Right ventricle myocardium superior (tissue), 1 donor: ENCODE data around the gene SERPINB6. TPM values are rescaled to one million over a fixed set of nuclear protein-coding genes. Genes with fewer than 3 reads are reported as not detected.
"Not testable (repeated sequence)": the region's sequence is repeated elsewhere in the genome, so short reads cannot be mapped to it uniquely, and the experiment has no call there.

Source experiments
- ATAC-seq: fragments of 200-7000 bp; cut with Tn5 transposase; one replicate; pipeline ENCODE4 v1.9.1; 2020; ENCODE audit warnings: mild to moderate bottlenecking; ENCODE audit not compliant: poor library complexity
- DNase-seq: peaks from one replicate; pipeline ENCODE4 v3.0.0-alpha.2; 2020
- intact Hi-C: fragments of 100-400 bp; cut with DNase I; formaldehyde crosslinking; loops from one replicate; pipeline ENCODE4 v1.11.2; 2022
- total RNA-seq: library from RNA; stranded (reverse); fragmentation: NEBNext Ultra II Directional; extraction: Animal tissue kit (Norgen Biotek cat#: 25700); gene quantifications from one replicate; pipeline ENCODE4 v1.2.1, GENCODE V29; 2021
- donor health status: DM: no; HTN: yes; CAD: no; lungs with severe emphysema.

SERPINB6 gene
- total RNA-seq, 1 donor from 2014 or later, result 265 TPM

GRCh38 chr6:2948228-2949025 is 22.9 kb downstream of the SERPINB6 start:
- no peak for ATAC-seq
- no peak for DNase-seq
- intact Hi-C loops, result no loop called here

GRCh38 chr6:2947445-2947844 is 23.9 kb downstream of the SERPINB6 start:
- ATAC-seq, result no peak
- intact Hi-C loops, result no loop called here
- DNase-seq, result no peak

GRCh38 chr6:2945153-2945452 is 26.3 kb downstream of the SERPINB6 start:
- DNase-seq, result no peak
- intact Hi-C loops, result no loop called here
- ATAC-seq, result no peak

GRCh38 chr6:2944405-2945152 is 26.8 kb downstream of the SERPINB6 start:
- intact Hi-C loops, result no loop called here
- ATAC-seq (no peak), DNase-seq (no peak)

- no peak for ATAC-seq
- intact Hi-C loops, result no loop called here
- DNase-seq, result no peak
Observed at GRCh38 chr6:2943564-2943955, 27.8 kb downstream of the SERPINB6 start.

- DNase-seq (no peak), ATAC-seq (peak; percentile 47)
- intact Hi-C loops, result no loop called here
Observed at GRCh38 chr6:2942914-2943563, 28.3 kb downstream of the SERPINB6 start.

- ATAC-seq, DNase-seq, intact Hi-C loops: not testable (repeated sequence)
Observed at GRCh38 chr6:2942116-2942515, 29.3 kb downstream of the SERPINB6 start.

- no peak for ATAC-seq
- intact Hi-C loops, result no loop called here
- DNase-seq, result no peak
Observed at GRCh38 chr6:2940851-2941250, 30.5 kb downstream of the SERPINB6 start.

GRCh38 chr6:2940010-2940850 is 31.1 kb downstream of the SERPINB6 start:
- intact Hi-C loops, result no loop called here
- DNase-seq (no peak), ATAC-seq (no peak)

- ATAC-seq (peak; percentile 64), DNase-seq (peak; percentile 67)
- intact Hi-C loops, result loop anchor here (10.0 kb wide), 1 partner anchor 45 kb away; no protein-coding TSS in a partner anchor
Observed at GRCh38 chr6:2939315-2940009, 31.9 kb downstream of the SERPINB6 start.

GRCh38 chr6:2938632-2939083 is 32.7 kb downstream of the SERPINB6 start:
- no peak for DNase-seq
- ATAC-seq, result no peak
- intact Hi-C loops, result loop anchor here (10.0 kb wide), 1 partner anchor 46 kb away; no protein-coding TSS in a partner anchor

GRCh38 chr6:2938004-2938631 is 33.2 kb downstream of the SERPINB6 start:
- DNase-seq, result no peak
- no peak for ATAC-seq
- intact Hi-C loops, result loop anchor here (10.0 kb wide), 1 partner anchor 47 kb away; no protein-coding TSS in a partner anchor

- ATAC-seq, result no peak
- intact Hi-C loops, result loop anchor here (10.0 kb wide), 1 partner anchor 47 kb away; no protein-coding TSS in a partner anchor
- DNase-seq, result no peak
Observed at GRCh38 chr6:2937627-2938003, 33.8 kb downstream of the SERPINB6 start.

- DNase-seq (no peak), ATAC-seq (no peak)
- intact Hi-C loops, result loop anchor here (10.0 kb wide), 1 partner anchor 49 kb away; no protein-coding TSS in a partner anchor
Observed at GRCh38 chr6:2935566-2936291, 35.6 kb downstream of the SERPINB6 start.

- intact Hi-C loops, result loop anchor here (5.0 to 10.0 kb wide), 3 partner anchors 51 to 142 kb away; no protein-coding TSS in a partner anchor
- no peak for DNase-seq
- ATAC-seq, result no peak
Observed at GRCh38 chr6:2934057-2934456, 37.3 kb downstream of the SERPINB6 start.

- not testable (repeated sequence) for ATAC-seq, DNase-seq
- intact Hi-C loops, result loop anchor here (5.0 to 10.0 kb wide), 3 partner anchors 52 to 141 kb away; no protein-coding TSS in a partner anchor
Observed at GRCh38 chr6:2932911-2933310, 38.5 kb downstream of the SERPINB6 start.
